ENCODE data around the gene KCNN2. TPM values are rescaled to one million over a fixed set of nuclear protein-coding genes. Genes with fewer than 3 reads are reported as not detected.

The KCNN2 gene
- total RNA-seq, 1 experiment from 2014 or later, result 2.0 TPM

DNA sequence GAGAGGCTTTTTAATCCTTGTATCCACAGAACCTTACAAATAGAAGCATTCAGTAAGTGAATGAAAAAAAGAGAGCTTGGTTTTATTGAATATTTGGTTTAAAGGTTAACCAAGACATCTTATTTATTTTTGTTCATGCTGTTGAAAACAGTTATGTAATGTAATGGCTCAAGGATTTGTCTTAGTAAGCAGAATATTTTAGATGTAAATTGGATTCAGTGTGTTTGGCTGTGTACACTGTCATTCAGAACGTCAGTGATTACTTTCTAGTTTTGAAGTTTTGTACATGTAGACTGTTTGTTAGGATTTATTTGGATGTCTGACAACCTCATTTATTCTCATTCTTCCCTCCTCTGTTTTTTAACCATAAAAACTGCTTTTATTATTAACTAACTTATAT is 31.3 kb downstream of the KCNN2 start:
- no peak overlapping the region for H3K27ac Mint-ChIP-seq (ENCODE audit: unreplicated experiment)

DNA sequence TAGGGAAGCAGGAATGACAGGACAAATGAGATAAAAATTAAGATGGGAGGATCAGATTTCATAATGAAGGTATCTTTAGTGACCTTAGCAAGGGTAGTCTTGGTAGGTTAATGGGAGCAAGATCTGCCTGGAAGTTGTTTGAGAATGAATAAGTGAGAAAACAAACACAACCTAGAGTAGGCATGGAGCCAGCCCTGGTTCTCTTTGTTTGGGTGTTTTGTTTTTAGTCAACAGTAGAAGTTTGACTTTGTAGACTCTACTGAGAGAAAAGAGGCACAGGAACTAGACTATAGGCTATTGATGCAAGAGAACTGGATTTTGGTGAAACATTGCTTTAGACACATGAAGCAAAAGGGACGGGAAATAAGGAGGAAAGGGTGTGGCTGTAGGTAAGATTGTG is 40.3 kb downstream of the KCNN2 start:
- H3K4me3 Mint-ChIP-seq (ENCODE audit: low read depth, unreplicated experiment), result no peak overlapping the region
- no peak overlapping the region for H3K27ac Mint-ChIP-seq (ENCODE audit: unreplicated experiment)
- CTCF ChIA-PET, result no interaction called here
- peaks cover 3% of the 10 kb centered on the region for H3K9me3 Mint-ChIP-seq (ENCODE audit: low read depth, unreplicated experiment)
- H3K4me1 Mint-ChIP-seq (ENCODE audit: low read depth, unreplicated experiment), result no peaks in the 10 kb centered on the region
- no peaks in the 10 kb centered on the region for H3K27me3 Mint-ChIP-seq (ENCODE audit: unreplicated experiment)
- H3K36me3 Mint-ChIP-seq (ENCODE audit: insufficient read depth, unreplicated experiment), result no peaks in the 10 kb centered on the region
- intact Hi-C loops (cut with micrococcal nuclease; ENCODE audit: unreplicated experiment), result no loop called here
- BruUV-seq (replicated peaks), result no TSS peak
- no peak for DNase-seq
- TF ChIP-seq, protein P1, sequence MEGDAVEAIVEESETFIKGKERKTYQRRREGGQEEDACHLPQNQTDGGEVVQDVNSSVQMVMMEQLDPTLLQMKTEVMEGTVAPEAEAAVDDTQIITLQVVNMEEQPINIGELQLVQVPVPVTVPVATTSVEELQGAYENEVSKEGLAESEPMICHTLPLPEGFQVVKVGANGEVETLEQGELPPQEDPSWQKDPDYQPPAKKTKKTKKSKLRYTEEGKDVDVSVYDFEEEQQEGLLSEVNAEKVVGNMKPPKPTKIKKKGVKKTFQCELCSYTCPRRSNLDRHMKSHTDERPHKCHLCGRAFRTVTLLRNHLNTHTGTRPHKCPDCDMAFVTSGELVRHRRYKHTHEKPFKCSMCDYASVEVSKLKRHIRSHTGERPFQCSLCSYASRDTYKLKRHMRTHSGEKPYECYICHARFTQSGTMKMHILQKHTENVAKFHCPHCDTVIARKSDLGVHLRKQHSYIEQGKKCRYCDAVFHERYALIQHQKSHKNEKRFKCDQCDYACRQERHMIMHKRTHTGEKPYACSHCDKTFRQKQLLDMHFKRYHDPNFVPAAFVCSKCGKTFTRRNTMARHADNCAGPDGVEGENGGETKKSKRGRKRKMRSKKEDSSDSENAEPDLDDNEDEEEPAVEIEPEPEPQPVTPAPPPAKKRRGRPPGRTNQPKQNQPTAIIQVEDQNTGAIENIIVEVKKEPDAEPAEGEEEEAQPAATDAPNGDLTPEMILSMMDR (IDR thresholded peaks at IDR 0.05; ENCODE audit: unreplicated experiment), result no peak

More for the DNA sequence above, 31.3 kb downstream of the KCNN2 start:
- Mint-ChIP-seq H3K36me3 (ENCODE audit: insufficient read depth, unreplicated experiment) (no peaks in the 10 kb centered on the region), H3K4me3 (ENCODE audit: low read depth, unreplicated experiment) (no peak overlapping the region), H3K9me3 (ENCODE audit: low read depth, unreplicated experiment) (no peaks in the 10 kb centered on the region), H3K27me3 (ENCODE audit: unreplicated experiment) (no peaks in the 10 kb centered on the region), H3K4me1 (ENCODE audit: low read depth, unreplicated experiment) (no peaks in the 10 kb centered on the region)
- intact Hi-C loops (cut with micrococcal nuclease; ENCODE audit: unreplicated experiment), result no loop called here
- BruUV-seq (replicated peaks), result no TSS peak
- no peak for DNase-seq
- CTCF ChIA-PET, result interaction anchor here (1.0 kb wide), 1 partner anchor 15 kb away, joined by 3 read pairs; no protein-coding TSS in a partner anchor
- TF ChIP-seq, protein P1 (IDR thresholded peaks at IDR 0.05; ENCODE audit: unreplicated experiment), result no peak

DNA sequence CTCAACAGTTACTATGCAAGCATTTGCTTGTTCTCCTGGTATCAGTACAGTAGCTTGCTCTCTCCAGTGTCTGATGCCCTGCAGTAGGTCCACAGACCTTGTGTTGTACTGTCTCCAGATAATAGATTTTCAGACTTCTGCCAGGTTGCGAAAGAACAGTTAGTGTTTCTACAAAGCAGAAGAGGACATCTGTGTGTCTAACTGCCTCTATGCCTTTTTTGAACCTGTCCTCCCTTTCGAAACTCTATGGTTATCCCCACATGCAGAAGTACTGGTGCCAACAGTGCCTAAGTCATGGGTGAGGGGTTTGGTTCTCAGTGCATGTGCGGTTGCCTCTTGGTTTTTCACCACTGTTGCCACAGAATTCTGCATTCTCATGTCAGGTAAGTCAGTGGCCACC is 45.9 kb downstream of the KCNN2 start:
- BruUV-seq (replicated peaks), result no TSS peak
- no peak overlapping the region for H3K27ac Mint-ChIP-seq (ENCODE audit: unreplicated experiment)

DNA sequence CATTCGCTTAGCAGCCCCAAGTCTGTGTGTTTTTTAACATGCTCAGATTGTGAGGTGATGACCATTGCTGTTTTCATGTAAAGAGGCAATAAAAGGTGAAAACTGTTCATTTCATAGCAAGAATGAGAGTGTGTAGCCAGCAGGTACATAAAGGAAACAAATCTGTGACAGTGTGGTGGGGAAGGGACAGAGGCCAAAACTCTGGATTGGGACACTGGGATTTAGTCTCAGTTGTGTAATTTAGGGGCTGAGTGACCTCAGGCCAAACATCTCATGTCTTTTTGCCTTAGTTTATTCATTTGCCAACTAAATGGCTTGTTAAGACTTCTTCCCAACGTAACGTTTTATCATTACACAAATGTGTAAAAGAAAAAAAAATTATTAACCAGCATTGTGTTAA is 47.0 kb downstream of the KCNN2 start:
- no peaks in the 10 kb centered on the region for H3K36me3 Mint-ChIP-seq (ENCODE audit: insufficient read depth, unreplicated experiment)
- CTCF ChIA-PET, result no interaction called here
- H3K9me3 Mint-ChIP-seq (ENCODE audit: low read depth, unreplicated experiment), result no peaks in the 10 kb centered on the region
- intact Hi-C loops (cut with micrococcal nuclease; ENCODE audit: unreplicated experiment), result no loop called here
- no TSS peak for BruUV-seq (replicated peaks)
- no peak overlapping the region for H3K4me3 Mint-ChIP-seq (ENCODE audit: low read depth, unreplicated experiment)
- DNase-seq, result no peak
- no peak overlapping the region for H3K27ac Mint-ChIP-seq (ENCODE audit: unreplicated experiment)
- H3K4me1 Mint-ChIP-seq (ENCODE audit: low read depth, unreplicated experiment), result peaks cover 9% of the 10 kb centered on the region
- no peaks in the 10 kb centered on the region for H3K27me3 Mint-ChIP-seq (ENCODE audit: unreplicated experiment)
- TF ChIP-seq, protein P1 (IDR thresholded peaks at IDR 0.05; ENCODE audit: unreplicated experiment), result no peak

More for the DNA sequence above, 45.9 kb downstream of the KCNN2 start:
- H3K4me1 Mint-ChIP-seq (ENCODE audit: low read depth, unreplicated experiment), result peaks cover 1% of the 10 kb centered on the region
- TF ChIP-seq, protein P1 (IDR thresholded peaks at IDR 0.05; ENCODE audit: unreplicated experiment), result no peak
- CTCF ChIA-PET, result interaction anchor here (0.7 kb wide), 1 partner anchor 762 kb away, joined by 3 read pairs; no protein-coding TSS in a partner anchor
- H3K27me3 Mint-ChIP-seq (ENCODE audit: unreplicated experiment), result no peaks in the 10 kb centered on the region
- intact Hi-C loops (cut with micrococcal nuclease; ENCODE audit: unreplicated experiment), result no loop called here
- no peaks in the 10 kb centered on the region for H3K36me3 Mint-ChIP-seq (ENCODE audit: insufficient read depth, unreplicated experiment)
- H3K9me3 Mint-ChIP-seq (ENCODE audit: low read depth, unreplicated experiment), result no peaks in the 10 kb centered on the region
- no peak for DNase-seq
- no peak overlapping the region for H3K4me3 Mint-ChIP-seq (ENCODE audit: low read depth, unreplicated experiment)

Data from Calu3 (cell line).